MG63 (cell line): ENCODE measurements around the gene VAV1. TPM values are rescaled to one million over a fixed set of nuclear protein-coding genes. Genes with fewer than 3 reads are reported as not detected.
"Not testable (repeated sequence)": the region's sequence is repeated elsewhere in the genome, so short reads cannot be mapped to it uniquely, and the experiment has no call there.

ENCODE experiments used
- DNase-seq: peaks from one replicate; pipeline ENCODE4 v3.0.0-alpha.2; 2020
- H3K27me3 ChIP-seq: fragments of 250-450 bp; sonication (Bioruptor Pico); 2 replicates; pipeline ENCODE4 v1.5.1; 2020; ENCODE audit warnings: mild to moderate bottlenecking, moderate library complexity
- H3K36me3 ChIP-seq: fragments of 250-450 bp; sonication (Bioruptor Pico); 2 replicates; pipeline ENCODE4 v1.5.1; 2020; ENCODE audit warnings: mild to moderate bottlenecking, moderate library complexity
- H3K4me3 ChIP-seq: fragments of 250-450 bp; sonication (Bioruptor Pico); 2 replicates; pipeline ENCODE4 v1.5.1; 2020; ENCODE audit warnings: mild to moderate bottlenecking, moderate library complexity
- H3K9me3 ChIP-seq: fragments of 250-450 bp; sonication (Bioruptor Pico); 2 replicates; pipeline ENCODE4 v1.5.1; 2020; ENCODE audit warnings: mild to moderate bottlenecking, moderate library complexity
- total RNA-seq: library from RNA; depleted of rRNA; stranded (reverse); fragments of >200 nt; shearing (Covaris generic); gene quantifications from 2 replicates; pipeline ENCODE4 v1.2.3, GENCODE V29; 2014; ENCODE audit warnings: low replicate concordance

Gene VAV1
- total RNA-seq, 1 experiment from 2014 or later = 0.63 TPM

DNA sequence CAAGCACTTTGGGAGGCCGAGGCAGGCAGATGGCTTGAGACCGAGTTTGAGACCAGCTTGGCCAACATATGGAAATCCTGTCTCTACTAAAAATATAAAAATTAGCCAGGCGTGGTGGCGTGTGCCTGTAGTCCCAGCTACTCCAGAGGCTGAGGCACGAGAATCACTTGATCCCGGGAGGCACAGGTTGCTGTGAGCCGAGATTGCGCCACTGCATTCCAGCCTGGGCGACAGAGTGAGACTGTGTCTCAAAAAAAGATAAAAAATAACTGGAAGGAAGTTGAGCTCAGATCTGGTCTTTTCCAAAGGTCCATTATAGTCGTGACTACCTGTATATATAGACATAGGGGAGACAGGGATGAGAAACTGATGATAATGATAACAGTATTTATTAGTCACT lies 24.0 kb upstream of the VAV1 start:
- peaks cover 20% of the 10 kb centered on the region for H3K36me3 ChIP-seq
- DNase-seq, H3K4me3 ChIP-seq, H3K27me3 ChIP-seq, H3K9me3 ChIP-seq: not testable (repeated sequence)

GRCh38 chr19:6750062-6750461 lies 22.4 kb upstream of the VAV1 start:
- no peak for DNase-seq
- H3K4me3 ChIP-seq = no peak overlapping the region
- H3K36me3 ChIP-seq = peaks cover 18% of the 10 kb centered on the region
- no peaks in the 10 kb centered on the region for H3K27me3 ChIP-seq
- H3K9me3 ChIP-seq = no peaks in the 10 kb centered on the region

- DNase-seq = no peak
- no peaks in the 10 kb centered on the region for H3K27me3 ChIP-seq
- H3K36me3 ChIP-seq = peaks cover 18% of the 10 kb centered on the region
- H3K9me3 ChIP-seq = no peaks in the 10 kb centered on the region
- no peak overlapping the region for H3K4me3 ChIP-seq
Measured at GRCh38 chr19:6751189-6751588, 21.3 kb upstream of the VAV1 start.

- no peak for DNase-seq
- no peaks in the 10 kb centered on the region for H3K9me3 ChIP-seq
- no peak overlapping the region for H3K4me3 ChIP-seq
- no peaks in the 10 kb centered on the region for H3K27me3 ChIP-seq
- H3K36me3 ChIP-seq = peaks cover 13% of the 10 kb centered on the region; the same call in 1 of the 2 replicates
Measured at GRCh38 chr19:6752256-6753177, 20.0 kb upstream of the VAV1 start.

- peak; percentile 39 for DNase-seq
- peaks cover 7% of the 10 kb centered on the region; the same call in 1 of the 2 replicates for H3K36me3 ChIP-seq
- no peaks in the 10 kb centered on the region for H3K9me3 ChIP-seq
- no peaks in the 10 kb centered on the region for H3K27me3 ChIP-seq
- H3K4me3 ChIP-seq = no peak overlapping the region
Measured at GRCh38 chr19:6753178-6754031, 19.1 kb upstream of the VAV1 start.

DNA sequence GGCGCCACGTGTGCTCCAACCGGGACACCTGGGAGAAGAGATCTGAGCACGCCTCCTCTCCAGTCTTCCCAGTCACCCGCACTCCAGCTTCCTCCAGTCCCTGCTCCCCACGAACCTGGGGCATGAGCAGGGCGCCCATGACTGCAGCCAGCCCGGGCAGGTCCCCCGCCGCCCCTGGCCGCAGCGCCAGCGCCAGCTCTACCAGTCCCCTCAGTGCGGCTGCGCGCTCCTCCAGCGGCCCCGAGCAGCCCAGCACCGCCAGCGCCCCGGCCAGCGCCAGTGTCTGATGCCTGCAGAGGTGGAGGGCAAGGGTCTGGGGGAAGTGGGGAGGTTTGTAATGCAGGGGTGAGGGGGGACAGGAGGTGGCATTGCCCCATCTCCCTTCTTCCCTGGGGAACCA lies 18.4 kb upstream of the VAV1 start:
- Histone ChIP-seq H3K4me3 (no peak overlapping the region), H3K27me3 (no peaks in the 10 kb centered on the region), H3K36me3 (peaks cover 7% of the 10 kb centered on the region; the same call in 1 of the 2 replicates), H3K9me3 (no peaks in the 10 kb centered on the region)
- no peak for DNase-seq

DNA sequence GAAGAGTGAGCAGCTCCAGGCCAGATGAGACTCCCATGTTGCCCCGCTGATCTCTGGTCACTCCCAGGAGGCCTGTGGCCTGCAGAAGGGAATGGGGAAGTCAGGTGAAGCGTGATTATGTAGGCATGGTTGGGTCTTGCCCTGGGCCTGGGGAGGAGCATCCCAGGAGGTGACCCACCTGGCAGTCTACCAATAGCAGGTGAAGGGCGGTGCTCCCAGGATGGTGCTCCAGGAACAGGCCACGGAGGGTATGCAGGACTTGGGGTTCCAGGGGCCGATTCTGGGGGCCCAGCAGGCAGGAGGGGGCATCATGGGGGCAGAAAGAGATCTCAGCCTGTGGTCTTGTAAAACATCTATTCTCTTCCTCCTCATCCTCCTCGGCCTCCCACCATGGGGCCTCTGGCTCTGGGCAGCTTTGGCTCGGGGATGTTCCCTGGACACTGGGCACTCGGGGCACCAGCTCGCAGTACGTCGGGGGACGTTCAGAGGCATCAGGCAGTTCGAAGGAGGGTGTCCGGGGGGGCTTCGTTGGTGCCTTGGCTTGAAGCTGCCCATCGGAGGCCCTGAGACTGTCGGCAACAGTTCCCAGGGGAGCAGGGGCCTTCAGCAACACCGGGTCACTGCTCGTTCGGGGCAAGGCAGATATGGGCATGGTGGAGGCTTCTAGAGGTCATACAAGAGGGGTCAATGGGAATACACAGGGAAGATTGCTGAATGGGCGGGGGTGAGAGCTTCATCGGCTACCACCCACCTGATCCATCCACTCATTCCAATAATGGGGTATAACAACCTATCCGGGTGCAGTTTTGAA lies 17.6 kb upstream of the VAV1 start:
- H3K27me3 ChIP-seq = no peaks in the 10 kb centered on the region
- DNase-seq = no peak

DNA sequence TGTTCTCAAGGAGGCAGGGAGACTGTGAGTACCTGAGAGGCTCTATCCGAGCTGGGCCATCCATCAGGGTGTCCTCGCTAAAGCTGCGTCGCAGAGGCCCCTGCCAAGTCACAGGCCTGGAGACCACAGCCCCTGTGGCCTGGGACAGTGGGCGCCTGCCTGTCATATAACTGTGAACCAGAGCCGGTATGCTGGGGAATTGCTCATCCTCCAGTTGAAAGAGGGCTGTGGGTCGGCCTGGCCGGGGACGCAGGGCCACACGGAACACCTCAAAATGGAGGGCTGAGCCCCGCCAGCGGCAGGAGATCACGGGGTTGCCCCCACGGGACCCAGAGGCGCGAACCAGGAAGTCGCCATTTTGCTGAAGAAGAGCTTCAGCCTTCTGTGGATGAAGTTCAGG lies 11.9 kb upstream of the VAV1 start:
- Histone ChIP-seq H3K4me3 (no peak overlapping the region), H3K27me3 (no peaks in the 10 kb centered on the region), H3K36me3 (no peaks in the 10 kb centered on the region), H3K9me3 (no peaks in the 10 kb centered on the region)
- DNase-seq = no peak

More for the DNA sequence above, 17.6 kb upstream of the VAV1 start:
- no peaks in the 10 kb centered on the region for H3K9me3 ChIP-seq
- no peaks in the 10 kb centered on the region for H3K36me3 ChIP-seq
- no peak overlapping the region for H3K4me3 ChIP-seq

GRCh38 chr19:6761053-6761676 lies 11.3 kb upstream of the VAV1 start:
- DNase-seq = no peak
- H3K27me3 ChIP-seq = no peaks in the 10 kb centered on the region
- H3K36me3 ChIP-seq = no peaks in the 10 kb centered on the region
- no peak overlapping the region for H3K4me3 ChIP-seq
- no peaks in the 10 kb centered on the region for H3K9me3 ChIP-seq

- not testable (repeated sequence) for H3K9me3 ChIP-seq, H3K4me3 ChIP-seq, H3K36me3 ChIP-seq, DNase-seq, H3K27me3 ChIP-seq
Measured at GRCh38 chr19:6762253-6762797, 10.2 kb upstream of the VAV1 start.

DNA sequence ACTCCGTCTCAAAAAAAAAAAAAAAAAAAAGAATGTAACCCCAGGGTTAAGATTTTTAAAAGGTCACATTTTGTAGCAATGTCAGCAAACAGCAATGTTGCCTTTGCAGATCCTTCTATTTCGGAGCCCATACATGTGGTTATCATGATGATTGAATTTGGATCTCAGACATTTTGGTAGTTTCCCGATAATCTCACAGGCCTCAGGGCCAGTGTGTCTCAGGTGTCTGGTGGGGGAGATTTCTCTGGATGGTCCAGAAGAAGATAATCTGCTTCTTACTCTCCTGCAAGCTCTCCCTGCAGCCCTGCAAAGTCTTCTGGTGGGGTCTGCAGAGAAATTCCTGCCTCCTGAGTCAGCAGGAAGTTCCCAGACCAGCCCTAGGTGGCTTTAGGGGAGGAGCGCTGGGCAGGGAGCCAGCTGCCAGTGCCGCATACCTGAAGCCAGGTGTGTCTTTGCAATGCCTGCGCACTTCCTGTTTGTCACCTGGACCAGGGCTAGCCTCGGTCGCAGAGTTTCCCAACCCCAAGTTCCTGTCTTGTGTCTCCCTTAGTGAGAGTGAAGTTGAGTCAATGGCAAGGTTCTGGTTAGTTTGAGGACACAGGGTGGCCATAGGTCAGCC lies 6.7 kb upstream of the VAV1 start:
- DNase-seq = no peak
- H3K27me3 ChIP-seq = no peaks in the 10 kb centered on the region
- H3K36me3 ChIP-seq = no peaks in the 10 kb centered on the region
- H3K4me3 ChIP-seq = no peak overlapping the region
- no peaks in the 10 kb centered on the region for H3K9me3 ChIP-seq

GRCh38 chr19:6766357-6767080 lies 6.0 kb upstream of the VAV1 start:
- no peak for DNase-seq
- H3K4me3 ChIP-seq = no peak overlapping the region

GRCh38 chr19:6767081-6767356 lies 5.5 kb upstream of the VAV1 start:
- Histone ChIP-seq H3K9me3 (no peaks in the 10 kb centered on the region), H3K4me3 (no peak overlapping the region), H3K36me3 (no peaks in the 10 kb centered on the region), H3K27me3 (no peaks in the 10 kb centered on the region)
- no peak for DNase-seq

More at GRCh38 chr19:6766357-6767080, 6.0 kb upstream of the VAV1 start:
- Histone ChIP-seq H3K9me3 (no peaks in the 10 kb centered on the region), H3K36me3 (no peaks in the 10 kb centered on the region), H3K27me3 (no peaks in the 10 kb centered on the region)

GRCh38 chr19:6767357-6768235 lies 4.9 kb upstream of the VAV1 start, which contains the start of gene SH2D3A:
Gene SH2D3A (minus strand): TSS chr19:6767435. CDS start chr19:6763748, 3,687 bp downstream.
- no peaks in the 10 kb centered on the region for H3K27me3 ChIP-seq
- DNase-seq = no peak
- H3K4me3 ChIP-seq = no peak within 1 kb of the TSS

More at GRCh38 chr19:6767357-6768235, 4.9 kb upstream of the VAV1 start, which contains the start of gene SH2D3A:
- no peaks in the 10 kb centered on the region for H3K36me3 ChIP-seq
- no peaks in the 10 kb centered on the region for H3K9me3 ChIP-seq
